ENCODE measurements around the gene DCUN1D3. TPM values are rescaled to one million over a fixed set of nuclear protein-coding genes. Genes with fewer than 3 reads are reported as not detected.

Gene DCUN1D3
- polyA plus RNA-seq, 2 of the 4 experiments (the other 2 are of a cell fraction) = 5.2 to 7.2 TPM

GRCh38 chr16:20886320-20886719, 13.8 kb downstream of the DCUN1D3 start:
- FAIRE-seq = no peak
- ChIA-PET CTCF (interaction anchor here (1.2 to 2.1 kb wide), 4 partner anchors 12 to 38 kb away, joined by 3 to 8 read pairs (median 4); no protein-coding TSS in a partner anchor), POLR2A (no interaction called here)
- Histone ChIP-seq H3K4me2 (no peak overlapping the region), H3K4me3 (no peak overlapping the region), H3K4me1 (peaks cover 35% of the 10 kb centered on the region), H3K27ac (no peak overlapping the region), H3K9me3 (no peaks in the 10 kb centered on the region)
- DNase-seq (ENCODE audit: low read depth in 1 of 2, low spot score in 1 of 2) = no peak
- 0% methylated on average over 1 of the region's 1 CpG for WGBS (ENCODE audit: missing lambda C conversion rate)
- no peak for TF ChIP-seq HOXA7 (CRISPR knock-in tag; IDR thresholded peaks at IDR 0.05)
- no peak for TF ChIP-seq FOSB (CRISPR knock-in tag; IDR thresholded peaks at IDR 0.05)
- ATAC-seq = no peak

- FAIRE-seq (no peak), ATAC-seq (no peak), DNase-seq (ENCODE audit: low read depth in 1 of 2, low spot score in 1 of 2) (no peak)
- no peak overlapping the region for H3K4me3 ChIP-seq
- peaks cover 48% of the 10 kb centered on the region for H3K4me1 ChIP-seq
- WGBS (ENCODE audit: missing lambda C conversion rate) = 60% methylated on average over 1 of the region's 1 CpG
- no peak overlapping the region; the same call in 2 of the 3 replicates for H3K4me2 ChIP-seq
- CTCF ChIA-PET = interaction anchor here (1.1 to 1.6 kb wide), 4 partner anchors 8 to 35 kb away, joined by 3 to 5 read pairs (median 4); no protein-coding TSS in a partner anchor
- POLR2A ChIA-PET = interaction anchor here (1.3 kb wide), 1 partner anchor 16 kb away, joined by 5 read pairs; the partner anchor contains the start of genes DCUN1D3 and LYRM1
- H3K27ac ChIP-seq = no peak overlapping the region
- TF ChIP-seq MAX (IDR thresholded peaks at IDR 0.05) (no peak), RCOR1 (IDR thresholded peaks at IDR 0.05; ENCODE audit: low read depth, low read length) (no peak)
- H3K9me3 ChIP-seq = no peaks in the 10 kb centered on the region
Measured at GRCh38 chr16:20884240-20884556, 16.0 kb downstream of the DCUN1D3 start.

DNA sequence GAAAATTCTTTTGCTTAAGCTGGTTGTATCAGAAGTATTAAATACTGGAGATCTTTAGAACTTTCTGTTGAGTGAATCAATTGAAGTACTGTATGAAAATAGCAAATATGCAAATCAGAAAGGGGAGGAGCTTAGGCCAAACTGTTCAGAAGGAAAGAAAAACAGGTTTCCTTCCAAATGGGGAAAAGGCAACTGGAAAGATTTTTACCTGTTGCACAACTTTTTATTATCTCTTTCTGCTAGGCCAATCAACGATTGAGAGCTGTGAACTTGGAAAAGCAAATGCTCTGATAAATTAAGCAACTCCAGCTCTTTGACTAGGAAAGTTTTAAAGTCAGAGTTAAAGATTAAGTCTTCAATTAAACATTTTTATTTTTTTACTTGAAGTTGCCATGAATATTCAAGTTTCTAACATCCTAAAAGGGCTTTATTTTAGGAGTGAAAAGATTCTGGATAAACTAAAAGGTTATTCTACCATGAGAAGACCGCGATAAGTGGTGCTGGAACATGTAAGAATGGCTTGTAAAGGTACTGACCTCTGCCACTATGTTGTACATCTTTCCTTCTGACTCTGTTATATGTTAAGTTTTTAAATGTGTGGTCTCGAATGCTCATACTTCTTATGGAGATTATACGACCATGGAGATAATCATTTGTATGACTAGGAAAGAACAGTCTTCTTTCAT, 16.5 kb downstream of the DCUN1D3 start:
- Histone ChIP-seq H3K4me1 (peaks cover 53% of the 10 kb centered on the region), H3K9me3 (no peaks in the 10 kb centered on the region), H3K4me2 (no peak overlapping the region), H3K4me3 (no peak overlapping the region), H3K27ac (no peak overlapping the region)
- no peak for TF ChIP-seq SREBF2 (IDR thresholded peaks at IDR 0.05)
- TF ChIP-seq RFX5 (IDR thresholded peaks at IDR 0.05) = no peak
- TF ChIP-seq MAFK (IDR thresholded peaks at IDR 0.05; ENCODE audit: partially characterized antibody) = no peak
- no peak for TF ChIP-seq JUN (IDR thresholded peaks at IDR 0.05)
- TF ChIP-seq MAZ (IDR thresholded peaks at IDR 0.05; ENCODE audit: borderline replicate concordance, low read depth, low read length) = no peak
- TF ChIP-seq, protein P1, sequence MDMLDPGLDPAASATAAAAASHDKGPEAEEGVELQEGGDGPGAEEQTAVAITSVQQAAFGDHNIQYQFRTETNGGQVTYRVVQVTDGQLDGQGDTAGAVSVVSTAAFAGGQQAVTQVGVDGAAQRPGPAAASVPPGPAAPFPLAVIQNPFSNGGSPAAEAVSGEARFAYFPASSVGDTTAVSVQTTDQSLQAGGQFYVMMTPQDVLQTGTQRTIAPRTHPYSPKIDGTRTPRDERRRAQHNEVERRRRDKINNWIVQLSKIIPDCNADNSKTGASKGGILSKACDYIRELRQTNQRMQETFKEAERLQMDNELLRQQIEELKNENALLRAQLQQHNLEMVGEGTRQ (IDR thresholded peaks at IDR 0.05) = no peak
- TF ChIP-seq, protein P2, sequence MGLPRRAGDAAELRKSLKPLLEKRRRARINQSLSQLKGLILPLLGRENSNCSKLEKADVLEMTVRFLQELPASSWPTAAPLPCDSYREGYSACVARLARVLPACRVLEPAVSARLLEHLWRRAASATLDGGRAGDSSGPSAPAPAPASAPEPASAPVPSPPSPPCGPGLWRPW (IDR thresholded peaks at IDR 0.05) = no peak
- TF ChIP-seq HEYL (CRISPR knock-in tag; IDR thresholded peaks at IDR 0.05) = no peak
- no peak for TF ChIP-seq REST (IDR thresholded peaks at IDR 0.05)
- no peak for TF ChIP-seq GATA3 (IDR thresholded peaks at IDR 0.05; ENCODE audit: borderline replicate concordance)
- no peak for TF ChIP-seq ZSCAN20 (CRISPR knock-in tag; IDR thresholded peaks at IDR 0.05)
- no peak for TF ChIP-seq KDM1A (IDR thresholded peaks at IDR 0.05; ENCODE audit: low read depth)
- no peak for TF ChIP-seq FOSL2 (IDR thresholded peaks at IDR 0.05)
- no peak for TF ChIP-seq FOSL2 (CRISPR knock-in tag; IDR thresholded peaks at IDR 0.05)
- TF ChIP-seq PBX3 (IDR thresholded peaks at IDR 0.05) = no peak
- TF ChIP-seq CEBPB (IDR thresholded peaks at IDR 0.05) = no peak
- TF ChIP-seq HDAC2 (IDR thresholded peaks at IDR 0.05) = no peak
- TF ChIP-seq TP53 (CRISPR knock-in tag; IDR thresholded peaks at IDR 0.05) = no peak
- TF ChIP-seq POLR2AphosphoS2 (conservative IDR thresholded peaks at IDR 0.05; ENCODE audit: low read length) = no peak
- TF ChIP-seq CBX8 (IDR thresholded peaks at IDR 0.05) = no peak
- TF ChIP-seq TFCP2L1 (CRISPR knock-in tag; IDR thresholded peaks at IDR 0.05) = no peak
- WGBS (ENCODE audit: missing lambda C conversion rate) = 89% methylated on average over 5 of the region's 5 CpGs
- ChIA-PET CTCF (interaction anchor here (1.1 to 1.6 kb wide), 4 partner anchors 8 to 34 kb away, joined by 3 to 5 read pairs (median 4); no protein-coding TSS in a partner anchor), POLR2A (interaction anchor here (1.3 kb wide), 1 partner anchor 17 kb away, joined by 5 read pairs; the partner anchor contains the start of genes DCUN1D3 and LYRM1)
- no peak for FAIRE-seq
- ATAC-seq = no peak
- DNase-seq (ENCODE audit: low read depth in 1 of 2, low spot score in 1 of 2) = no peak
